C1 segment of cervical spinal cord (tissue), 14 donors: ENCODE results near the gene FAM53A.
"Not testable (repeated sequence)": the region's sequence is repeated elsewhere in the genome, so short reads cannot be mapped to it uniquely, and the experiment has no call there.

Source experiments
- DNase-seq, 14 donors: peaks; one replicate each; lab custom pipeline; 2025; lab: John Stamatoyannopoulos, UW

FAM53A gene

GRCh38 chr4:1640716-1641503 is 43.2 kb downstream of the FAM53A start:
- not testable (repeated sequence) for DNase-seq

- DNase-seq: no peak
These were observed 43.9 kb downstream of the FAM53A start for GRCh38 chr4:1640190-1640589.

GRCh38 chr4:1639299-1639868 is 44.7 kb downstream of the FAM53A start:
- no peak for DNase-seq

GRCh38 chr4:1638873-1639272 is 45.2 kb downstream of the FAM53A start:
- DNase-seq: no peak

GRCh38 chr4:1638272-1638598 is 45.9 kb downstream of the FAM53A start:
- DNase-seq: no peak

- DNase-seq: no peak
These were observed 46.4 kb downstream of the FAM53A start for GRCh38 chr4:1637580-1638271.

GRCh38 chr4:1636490-1637211 is 47.5 kb downstream of the FAM53A start:
- DNase-seq: no peak

GRCh38 chr4:1635464-1635863 is 48.6 kb downstream of the FAM53A start:
- no peak for DNase-seq

GRCh38 chr4:1633993-1634392 is 50.1 kb downstream of the FAM53A start:
- no peak for DNase-seq

- DNase-seq: no peak
These were observed 51.7 kb downstream of the FAM53A start for GRCh38 chr4:1632109-1633104.

GRCh38 chr4:1631136-1631535 is 53.0 kb downstream of the FAM53A start:
- no peak for DNase-seq

- DNase-seq: no peak
These were observed 53.8 kb downstream of the FAM53A start for GRCh38 chr4:1630266-1630665.

- DNase-seq: no peak
These were observed 54.4 kb downstream of the FAM53A start for GRCh38 chr4:1629699-1630083.

- peak in 7 of 14 donors; percentile 12 to 67 (median 46) for DNase-seq
These were observed 55.0 kb downstream of the FAM53A start for GRCh38 chr4:1628892-1629698.

- DNase-seq: no peak
These were observed 56.4 kb downstream of the FAM53A start for GRCh38 chr4:1627417-1628313.

GRCh38 chr4:1626941-1627340 is 57.2 kb downstream of the FAM53A start:
- no peak for DNase-seq

GRCh38 chr4:1626151-1626550 is 58.0 kb downstream of the FAM53A start:
- DNase-seq: no peak

- DNase-seq: no peak
These were observed 58.4 kb downstream of the FAM53A start for GRCh38 chr4:1625600-1626138.

- no peak for DNase-seq
These were observed 59.6 kb downstream of the FAM53A start for GRCh38 chr4:1624519-1624910.
